Stomach (tissue), 9 donors: ENCODE measurements around the gene IL17RB. TPM values are rescaled to one million over a fixed set of nuclear protein-coding genes. Genes with fewer than 3 reads are reported as not detected.

Experiments used
- DNase-seq, 2 donors: peaks; one replicate each; pipeline versions ENCODE4 v3.0.0 to v3.0.0-alpha.2; 2013 to 2019
- H3K27ac ChIP-seq, 5 donors: fragments of 200-600 bp in 4 of 5; sonication (generic) in 4 of 5; one replicate each; pipeline ENCODE4 v1.5.1; 2013 to 2019; ENCODE audit warnings: mild to moderate bottlenecking in 1 of 5, moderate library complexity in 1 of 5
- H3K27me3 ChIP-seq, 3 donors: fragments of 200-600 bp; sonication (generic); one replicate each; pipeline ENCODE4 v1.5.1; 2017 to 2019; ENCODE audit warnings: mixed run types in 1 of 3
- H3K36me3 ChIP-seq, 4 donors: fragments of 200-600 bp; sonication (generic); 1 replicate in 3 of 4; 2 replicates in 1 of 4; pipeline ENCODE4 v1.5.1; 2016 to 2019
- H3K4me1 ChIP-seq, 4 donors: fragments of 200-600 bp; sonication (generic); one replicate each; pipeline ENCODE4 v1.5.1; 2016 to 2019
- H3K4me3 ChIP-seq, 4 donors: fragments of 200-600 bp; sonication (generic) in 3 of 4; one replicate each; pipeline ENCODE4 v1.5.1; 2016 to 2019; ENCODE audit warnings: mild to moderate bottlenecking in 1 of 4
- H3K9me3 ChIP-seq, 4 donors: fragments of 200-600 bp; sonication (generic); one replicate each; pipeline ENCODE4 v1.5.1; 2016 to 2019
- CTCF ChIP-seq, 7 experiments: fragments of 450-650 bp in 4 of 7; fragments of 200-600 bp in 3 of 7; sonication (generic) in 3 of 7; IDR thresholded peaks; one replicate each; pipeline ENCODE4 v1.5.1; 2016 to 2019; ENCODE audit warnings: antibody characterized with exemption in 7 of 7, control low read depth in 2 of 7, mild to moderate bottlenecking in 1 of 7
- EP300 ChIP-seq: sonication (generic); formaldehyde crosslinking; IDR thresholded peaks from one replicate; pipeline ENCODE4 v1.6.1; 2017; ENCODE audit warnings: antibody characterized with exemption
- POLR2A ChIP-seq, 4 donors: fragments of 450-650 bp; IDR thresholded peaks; one replicate each; pipeline ENCODE4 v1.6.1; 2016; ENCODE audit warnings: antibody characterized with exemption in 4 of 4, control low read depth in 2 of 4, mild to moderate bottlenecking in 1 of 4, moderate library complexity in 1 of 4
- POLR2AphosphoS5 ChIP-seq, 3 donors: sonication (generic); formaldehyde crosslinking; IDR thresholded peaks; one replicate each; pipeline ENCODE4 v1.6.1; 2016; ENCODE audit warnings: antibody characterized with exemption in 3 of 3
- WGBS, 5 donors: extraction: QIAGEN DNeasy Blood & Tissue Kit in 3 of 5; methylation state at CpG; one replicate each; pipeline versions ENCODE4 v1.1.5 to v1.1.7; 2013 to 2018; 5-methylcytosine and 5-hydroxymethylcytosine counted together
- intact Hi-C: fragments of 100-400 bp; cut with DNase I; formaldehyde crosslinking; loops from one replicate; pipeline ENCODE4 v1.15.1; 2023; ENCODE audit warnings: low total_unique reads
- polyA plus RNA-seq, 3 donors: library from polyadenylated mRNA; stranded (reverse); fragments of 200-250 nt; gene quantifications; one replicate each; pipeline ENCODE4 v1.2.3, GENCODE V29; 2013
- total RNA-seq, 5 donors: library from RNA; depleted of rRNA; stranded (reverse); fragments of >200 nt; gene quantifications; one replicate each; pipeline versions ENCODE4 v1.1.0 to v1.2.3, GENCODE V29; 2014 to 2016
- donor health status: healthy with polysubstance abuse.
- donor health status: Bipolar disorder and iron deficiency.
- donor health status: healthy.

IL17RB gene
- total and polyA plus RNA-seq, 8 donors, result 0.61 to 34.2 (median 3.5) TPM

DNA sequence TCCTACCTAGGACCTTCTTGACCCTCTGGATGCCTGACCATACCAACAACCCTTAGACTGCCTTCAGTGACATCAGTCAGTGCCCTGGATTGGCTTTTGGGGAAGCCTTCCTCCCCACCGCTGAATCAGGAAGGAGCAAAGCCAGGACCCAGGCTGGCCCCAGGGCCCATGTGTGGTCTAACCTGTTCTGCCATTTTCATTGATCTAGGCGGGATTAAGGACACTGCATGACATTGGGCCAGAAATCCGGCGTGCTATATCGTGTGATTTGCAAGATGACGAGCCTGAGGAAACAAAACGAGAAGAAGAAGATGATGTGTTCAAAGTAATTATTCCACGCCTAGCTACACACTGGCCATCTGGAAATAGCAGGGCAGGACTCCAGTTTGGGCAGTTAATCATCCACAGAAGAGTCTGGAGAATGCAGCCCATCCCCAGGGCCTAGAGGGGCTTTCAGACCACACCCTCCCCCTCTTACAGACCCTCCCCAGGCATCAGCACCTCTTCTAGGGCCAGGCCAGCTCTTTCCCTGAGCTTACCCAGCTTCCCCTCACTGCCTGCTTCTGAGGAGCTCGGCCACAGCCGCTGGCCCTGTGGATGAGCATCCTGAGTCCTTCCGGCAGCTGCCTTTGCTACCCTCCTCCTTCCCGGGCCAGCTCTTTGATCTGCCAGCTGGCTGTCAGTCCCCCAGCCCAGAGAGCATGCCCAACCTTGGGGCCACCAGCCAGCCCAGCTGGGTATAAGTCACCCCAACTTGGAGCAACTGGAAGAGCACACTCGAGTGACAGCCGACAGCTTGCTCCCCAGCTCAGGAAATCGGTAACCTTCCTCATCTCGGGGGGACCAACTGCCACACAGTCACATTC lies 46.1 kb upstream of the IL17RB start:
- Histone ChIP-seq H3K4me3 (no peak overlapping the region), H3K9me3 (no peaks in the 10 kb centered on the region), H3K4me1 (peaks cover 0 to 8% (median 3%) of the 10 kb centered on the region in 4 donors), H3K27ac (no peak overlapping the region), H3K27me3 (peaks cover 0 to 4% (median 0%) of the 10 kb centered on the region in 3 donors), H3K36me3 (no peaks in the 10 kb centered on the region)
- intact Hi-C loops, result no loop called here
- peak in 1 of 2 donors; percentile 48 for DNase-seq
- TF ChIP-seq EP300 (no peak), POLR2AphosphoS5 (IDR thresholded peaks at IDR 0.05) (no peak), CTCF (IDR thresholded peaks at IDR 0.05) (no peak), POLR2A (IDR thresholded peaks at IDR 0.05) (no peak)
- 85 to 90% (median 85%) methylated on average over 15 to 16 of the region's 16 CpGs for WGBS, 5 donors

GRCh38 chr3:53801319-53801718 lies 45.0 kb upstream of the IL17RB start:
- TF ChIP-seq POLR2A (IDR thresholded peaks at IDR 0.05) (no peak), CTCF (IDR thresholded peaks at IDR 0.05) (no peak), POLR2AphosphoS5 (IDR thresholded peaks at IDR 0.05) (no peak), EP300 (no peak)
- Histone ChIP-seq H3K27me3 (no peaks in the 10 kb centered on the region), H3K4me3 (no peak overlapping the region), H3K36me3 (no peaks in the 10 kb centered on the region), H3K27ac (no peak overlapping the region), H3K4me1 (peaks cover 0 to 4% (median under 1%) of the 10 kb centered on the region in 4 donors), H3K9me3 (no peaks in the 10 kb centered on the region)
- intact Hi-C loops, result no loop called here
- WGBS, 5 donors, result 89 to 95% (median 92%) methylated on average over 6 to 9 of the region's 9 CpGs
- no peak for DNase-seq

DNA sequence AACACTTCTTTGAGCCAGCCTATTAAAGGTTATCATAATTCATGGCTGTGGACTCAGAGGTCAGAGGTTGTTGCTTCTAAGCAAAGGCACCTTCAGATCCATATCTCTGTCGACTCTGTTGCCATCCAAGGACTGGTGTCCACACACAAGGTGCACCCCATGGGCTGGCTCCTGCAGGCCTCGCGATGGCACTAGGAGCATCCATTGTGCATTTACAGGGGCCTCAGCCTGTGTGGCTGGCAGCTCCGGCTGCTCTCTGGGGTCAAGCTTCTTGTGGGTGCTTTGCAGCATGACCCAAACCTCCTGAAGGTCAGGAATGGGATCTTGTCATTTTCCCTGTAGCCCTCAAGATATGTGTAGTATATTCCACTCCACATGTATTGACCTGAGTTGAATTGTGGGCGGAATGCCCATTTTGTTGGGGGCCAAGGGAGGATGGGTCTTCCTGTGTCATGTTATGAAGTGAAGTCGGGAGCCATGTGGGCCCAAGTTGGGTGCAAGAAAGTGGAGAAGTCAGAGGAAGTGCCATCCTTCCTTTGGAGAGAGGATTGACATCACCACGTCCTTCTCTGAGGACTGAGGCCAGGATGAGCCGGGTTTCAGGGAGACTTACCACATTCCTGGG lies 44.0 kb upstream of the IL17RB start:
- Histone ChIP-seq H3K36me3 (no peaks in the 10 kb centered on the region), H3K9me3 (no peaks in the 10 kb centered on the region), H3K27me3 (no peaks in the 10 kb centered on the region), H3K4me3 (no peak overlapping the region), H3K27ac (no peak overlapping the region), H3K4me1 (peaks cover 0 to 7% (median 0%) of the 10 kb centered on the region in 4 donors)
- intact Hi-C loops, result no loop called here
- WGBS, 5 donors, result 81 to 90% (median 85%) methylated on average over 8 of the region's 8 CpGs
- TF ChIP-seq CTCF (IDR thresholded peaks at IDR 0.05), result no peak
- TF ChIP-seq EP300, result no peak
- no peak for TF ChIP-seq POLR2AphosphoS5 (IDR thresholded peaks at IDR 0.05)
- TF ChIP-seq POLR2A (IDR thresholded peaks at IDR 0.05), result no peak
- no peak for DNase-seq

DNA sequence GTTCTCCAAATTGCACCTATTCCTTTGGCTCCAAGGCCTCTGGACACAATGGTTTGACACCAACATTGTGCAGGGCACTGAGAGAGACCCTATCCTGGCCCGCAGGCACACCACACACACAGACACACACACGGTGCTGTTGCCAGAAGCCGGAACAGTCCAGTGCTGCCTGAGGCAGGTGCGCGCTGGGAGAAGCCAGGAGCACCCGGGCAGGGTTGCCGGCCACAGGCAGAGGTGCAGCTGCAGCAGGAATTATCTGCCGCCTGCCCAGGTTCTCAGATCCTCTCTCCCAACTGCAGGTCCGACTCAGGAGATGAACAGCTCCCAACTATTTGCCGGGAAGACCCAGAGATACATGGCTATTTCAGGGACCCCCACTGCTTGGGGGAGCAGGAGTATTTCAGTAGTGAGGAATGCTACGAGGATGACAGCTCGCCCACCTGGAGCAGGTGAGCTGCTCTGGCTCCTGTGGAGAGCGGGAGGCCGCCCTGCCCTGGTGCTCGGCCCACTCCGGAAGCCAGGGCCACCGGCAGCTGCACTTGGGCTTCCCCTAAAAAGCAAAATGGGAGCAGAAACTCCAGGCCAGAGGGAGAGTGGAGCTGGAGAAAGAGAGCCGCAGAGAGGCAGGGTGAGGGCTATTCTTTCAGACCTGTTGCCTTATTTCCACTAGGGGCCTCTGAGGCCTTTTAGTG lies 43.1 kb upstream of the IL17RB start:
- H3K4me3 ChIP-seq, result no peak overlapping the region
- TF ChIP-seq POLR2A (IDR thresholded peaks at IDR 0.05) (no peak), POLR2AphosphoS5 (IDR thresholded peaks at IDR 0.05) (no peak), CTCF (IDR thresholded peaks at IDR 0.05) (no peak), EP300 (no peak)
- H3K4me1 ChIP-seq, result peaks cover 0 to 7% (median 0%) of the 10 kb centered on the region in 4 donors
- no peak for DNase-seq
- WGBS, 5 donors, result 89 to 92% (median 91%) methylated on average over 13 to 18 of the region's 18 CpGs
- H3K9me3 ChIP-seq, result no peaks in the 10 kb centered on the region
- H3K36me3 ChIP-seq, result no peaks in the 10 kb centered on the region
- H3K27me3 ChIP-seq, result no peaks in the 10 kb centered on the region
- no peak overlapping the region for H3K27ac ChIP-seq
- intact Hi-C loops, result no loop called here
